Smooth muscle cell (in vitro differentiated cells): Measurements from ENCODE around the gene NDUFB10. TPM values are rescaled to one million over a fixed set of nuclear protein-coding genes. Genes with fewer than 3 reads are reported as not detected.

Experiments used
- DNase-seq: peaks from one replicate; lab custom pipeline; 2025; ENCODE audit not compliant: unreplicated experiment; lab: John Stamatoyannopoulos, UW
- H2AFZ ChIP-seq: fragments of 200-600 bp; sonication (generic); 2 replicates; pipeline ENCODE4 v1.6.0; 2016; ENCODE audit warnings: antibody characterized with exemption, low read depth, mild to moderate bottlenecking
- H3F3A ChIP-seq: fragments of 200-600 bp; sonication (generic); 2 replicates; pipeline ENCODE4 v1.6.0; 2017; ENCODE audit warnings: antibody characterized with exemption, low read depth
- H3K27ac ChIP-seq: fragments of 200-600 bp; sonication (generic); 2 replicates; pipeline ENCODE4 v1.5.1; 2016; ENCODE audit warnings: low read depth, mild to moderate bottlenecking
- H3K27me3 ChIP-seq: fragments of 200-600 bp; sonication (generic); 2 replicates; pipeline ENCODE4 v1.6.1; 2016; ENCODE audit warnings: low read depth, mild to moderate bottlenecking
- H3K36me3 ChIP-seq: fragments of 200-600 bp; sonication (generic); 2 replicates; pipeline ENCODE4 v1.5.1; 2016; ENCODE audit warnings: low read depth
- H3K4me1 ChIP-seq: fragments of 200-600 bp; sonication (generic); 2 replicates; pipeline ENCODE4 v1.5.1; 2016; ENCODE audit warnings: low read depth
- H3K4me2 ChIP-seq: fragments of 200-600 bp; sonication (generic); 2 replicates; pipeline ENCODE4 v1.6.0; 2016; ENCODE audit warnings: mild to moderate bottlenecking
- H3K4me3 ChIP-seq: fragments of 200-600 bp; sonication (generic); 2 replicates; pipeline ENCODE4 v1.5.1; 2016; ENCODE audit warnings: mild to moderate bottlenecking
- H3K79me2 ChIP-seq: fragments of 200-600 bp; sonication (generic); 2 replicates; pipeline ENCODE4 v1.6.0; 2016; ENCODE audit warnings: low read depth, mild to moderate bottlenecking
- H3K9ac ChIP-seq: fragments of 200-600 bp; sonication (generic); 2 replicates; pipeline ENCODE4 v1.6.0; 2016; ENCODE audit warnings: low read depth
- H3K9me3 ChIP-seq: fragments of 200-600 bp; sonication (generic); replicated peaks from 2 replicates; pipeline ENCODE4 v1.5.1; 2016; ENCODE audit warnings: low read depth
- H4K20me1 ChIP-seq: fragments of 200-600 bp; sonication (generic); 2 replicates; pipeline ENCODE4 v1.6.0; 2016; ENCODE audit warnings: low read depth
- CTCF ChIP-seq: fragments of 200-600 bp; sonication (generic); IDR thresholded peaks from 2 replicates; pipeline ENCODE4 v1.5.1; 2017; ENCODE audit warnings: borderline replicate concordance, mild to moderate bottlenecking, antibody characterized with exemption; ENCODE audit not compliant: insufficient read depth, poor library complexity, severe bottlenecking
- WGBS: methylation state at CpG from one replicate; pipeline ENCODE4 v1.1.7; 2016; ENCODE audit warnings: low lambda C conversion rate; 5-methylcytosine and 5-hydroxymethylcytosine counted together
- polyA plus RNA-seq: library from polyadenylated mRNA; unstranded; fragments of >200 nt; fragmentation: Nextera tagmentation; extraction: Ambion mirVana; gene quantifications from 2 replicates; pipeline ENCODE4 v1.2.1, GENCODE V29; 2016
- total RNA-seq: library from RNA; depleted of rRNA; stranded (reverse); fragments of >200 nt; gene quantifications from 2 replicates; pipeline ENCODE4 v1.2.3, GENCODE V29; 2014

The NDUFB10 gene
- total and polyA plus RNA-seq, 2 experiments from 2014 or later: 176 to 295 TPM

GRCh38 chr16:1963806-1964505 is 4.6 kb downstream of the NDUFB10 start:
- Histone ChIP-seq H3K9me3 (no peaks in the 10 kb centered on the region), H3K4me2 (peak overlapping the region; percentile 83), H3K27ac (peak overlapping the region; percentile 95), H2AFZ (no peak overlapping the region), H3K36me3 (no peaks in the 10 kb centered on the region), H4K20me1 (peaks cover 38% of the 10 kb centered on the region), H3K27me3 (no peaks in the 10 kb centered on the region), H3F3A (peaks cover 30% of the 10 kb centered on the region), H3K4me3 (peak overlapping the region; percentile 79), H3K4me1 (peaks cover 25% of the 10 kb centered on the region), H3K79me2 (peaks cover 48% of the 10 kb centered on the region), H3K9ac (peak overlapping the region; percentile 95)
- no peak for DNase-seq
- TF ChIP-seq CTCF: no peak
- WGBS: 3% methylated on average over 44 of the region's 44 CpGs

- peaks cover 38% of the 10 kb centered on the region for H4K20me1 ChIP-seq
- H3K36me3 ChIP-seq: no peaks in the 10 kb centered on the region
- H2AFZ ChIP-seq: peak within 1 kb of the TSS; percentile 44
- no peak for TF ChIP-seq CTCF
- H3K4me3 ChIP-seq: peak within 1 kb of the TSS; percentile 79
- WGBS: 1% methylated on average over 96 of the region's 97 CpGs
- peaks cover 30% of the 10 kb centered on the region for H3F3A ChIP-seq
- DNase-seq: peak; percentile 95
- H3K27me3 ChIP-seq: no peaks in the 10 kb centered on the region
- H3K79me2 ChIP-seq: peaks cover 44% of the 10 kb centered on the region
- peak within 1 kb of the TSS; percentile 88 for H3K4me2 ChIP-seq
- H3K9me3 ChIP-seq: no peaks in the 10 kb centered on the region
- peak within 1 kb of the TSS; percentile 98 for H3K9ac ChIP-seq
- H3K4me1 ChIP-seq: peaks cover 25% of the 10 kb centered on the region
- peak within 1 kb of the TSS; percentile 95 for H3K27ac ChIP-seq
Observed at GRCh38 chr16:1964506-1965395, 5.4 kb downstream of the NDUFB10 start, which contains the start of gene RPS2. RPS2 (minus strand) TSS chr16:1964826; CDS start chr16:1964625, 201 bp downstream.

- H3K27ac ChIP-seq: peak overlapping the region; percentile 95
- peaks cover 22% of the 10 kb centered on the region for H3K4me1 ChIP-seq
- H3K79me2 ChIP-seq: peaks cover 37% of the 10 kb centered on the region
- no peak for TF ChIP-seq CTCF
- H3K9me3 ChIP-seq: no peaks in the 10 kb centered on the region
- peak overlapping the region; percentile 79 for H3K4me3 ChIP-seq
- no peaks in the 10 kb centered on the region for H3K36me3 ChIP-seq
- H3K27me3 ChIP-seq: no peaks in the 10 kb centered on the region
- 27% methylated on average over 24 of the region's 24 CpGs for WGBS
- peaks cover 38% of the 10 kb centered on the region for H4K20me1 ChIP-seq
- no peak for DNase-seq
- H3K9ac ChIP-seq: peak overlapping the region; percentile 98
- peak overlapping the region; percentile 88 for H3K4me2 ChIP-seq
- H3F3A ChIP-seq: peaks cover 28% of the 10 kb centered on the region
- no peak overlapping the region for H2AFZ ChIP-seq
Observed at GRCh38 chr16:1965396-1966001, 6.2 kb downstream of the NDUFB10 start.
